CD4-positive, alpha-beta T cell treated with Interleukin-2 at 100 ng/mL for 4 hours (primary cell): ENCODE data around the gene CYP51A1.
"Not testable (repeated sequence)": the region's sequence is repeated elsewhere in the genome, so short reads cannot be mapped to it uniquely, and the experiment has no call there.

Experiments
- DNase-seq: peaks from one replicate; pipeline ENCODE4 v3.0.0-alpha.2; 2020; ENCODE audit warnings: low spot score

CYP51A1 gene

DNA sequence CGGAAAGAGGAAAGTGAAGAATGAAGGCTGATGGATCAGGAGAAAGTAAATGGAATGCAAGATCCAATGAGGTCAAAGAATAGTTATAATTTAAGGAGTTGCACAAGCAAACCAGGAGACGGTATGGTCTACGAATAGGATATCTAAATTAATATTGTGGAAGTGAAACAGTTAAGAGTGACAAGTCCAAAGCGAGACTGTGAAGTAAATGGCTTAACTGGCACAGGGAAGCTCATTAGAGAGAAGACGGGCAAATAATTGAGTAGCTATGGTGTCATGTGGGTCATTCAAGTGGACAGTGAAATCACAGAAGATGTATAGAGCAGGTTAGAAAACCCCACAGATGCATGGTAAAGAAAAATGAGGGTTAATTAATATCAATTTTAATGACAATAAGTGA lies 3.2 kb downstream of the CYP51A1 start:
- no peak for DNase-seq

DNA sequence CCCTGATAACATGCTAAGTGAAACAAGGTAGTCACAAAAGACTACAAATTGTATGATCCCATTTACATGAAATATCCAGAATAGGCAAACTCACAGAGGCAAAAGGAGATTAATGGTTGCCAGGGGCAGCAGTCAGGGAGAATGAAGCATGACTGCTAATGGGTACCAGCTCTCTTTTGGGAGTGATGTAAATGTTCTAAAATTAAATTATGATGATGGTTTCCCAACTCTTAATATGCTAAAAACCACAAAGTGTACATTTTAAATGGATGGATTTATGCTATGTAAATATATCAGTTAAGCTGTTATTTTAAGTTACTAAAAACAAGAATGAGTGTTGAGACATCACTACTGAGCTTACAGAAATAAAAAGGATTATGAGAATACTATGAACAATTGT lies 12.6 kb downstream of the CYP51A1 start:
- no peak for DNase-seq

DNA sequence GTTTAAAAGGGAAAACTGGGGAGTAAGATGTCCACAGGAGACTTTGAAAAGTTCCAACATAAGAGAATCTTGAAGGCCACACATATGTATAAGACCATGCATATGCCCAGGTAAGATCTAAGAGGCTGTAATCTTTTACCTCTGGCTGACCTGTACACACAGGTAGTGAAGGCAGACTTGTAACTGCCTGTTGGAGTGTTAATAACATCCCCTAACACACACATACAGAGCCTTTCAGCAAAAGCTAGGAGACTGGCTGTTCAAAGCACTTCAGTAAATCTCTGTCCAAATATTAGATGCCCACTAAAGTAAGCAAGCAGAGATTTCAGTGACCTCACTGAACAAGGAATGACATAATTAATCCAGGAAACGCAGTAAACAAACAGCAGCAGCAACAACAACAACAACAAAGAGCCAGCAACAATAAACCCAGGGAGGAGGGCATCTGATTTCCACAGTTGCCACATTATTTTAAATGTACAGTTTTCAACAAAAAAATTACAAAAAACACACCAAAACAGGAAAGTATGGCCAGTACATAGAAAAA lies 15.0 kb downstream of the CYP51A1 start:
- DNase-seq = no peak

DNA sequence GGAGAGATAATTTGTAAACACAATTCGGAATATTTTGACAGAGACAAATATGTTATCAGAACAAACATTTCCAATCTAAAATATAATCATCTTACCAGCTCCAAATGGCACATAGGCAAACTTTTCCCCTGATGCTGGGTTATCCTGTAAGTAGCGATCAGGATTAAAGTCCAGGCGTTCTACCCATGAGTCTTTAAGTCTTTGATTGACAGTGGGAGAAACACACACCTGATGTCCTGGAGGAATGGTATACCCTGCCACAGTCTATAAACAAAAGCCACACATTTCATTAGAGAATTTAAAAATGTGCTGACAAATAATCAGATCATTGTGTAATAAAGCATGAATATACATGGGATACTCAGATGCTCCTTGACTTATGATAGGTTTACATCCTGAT lies 17.3 kb downstream of the CYP51A1 start:
- no peak for DNase-seq

DNA sequence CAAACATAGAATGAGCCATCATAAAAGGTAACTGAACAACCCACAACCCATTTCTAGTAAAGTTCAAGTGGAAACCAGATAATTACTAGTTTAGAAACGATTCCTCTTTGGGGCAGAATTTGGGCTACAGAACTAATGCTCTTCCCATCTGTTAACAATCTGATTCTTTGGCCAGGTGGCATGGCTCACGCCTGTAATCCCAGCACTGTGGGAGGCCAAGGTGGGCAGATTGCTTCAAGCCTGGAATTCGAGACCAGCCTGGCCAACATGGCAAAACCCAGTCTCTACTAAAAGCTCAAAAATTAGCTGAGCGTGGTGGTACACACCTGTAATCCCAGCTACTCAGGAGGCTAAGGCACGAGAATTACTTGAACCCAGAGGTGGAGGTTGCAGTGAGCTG lies 18.5 kb downstream of the CYP51A1 start:
- DNase-seq = no peak

DNA sequence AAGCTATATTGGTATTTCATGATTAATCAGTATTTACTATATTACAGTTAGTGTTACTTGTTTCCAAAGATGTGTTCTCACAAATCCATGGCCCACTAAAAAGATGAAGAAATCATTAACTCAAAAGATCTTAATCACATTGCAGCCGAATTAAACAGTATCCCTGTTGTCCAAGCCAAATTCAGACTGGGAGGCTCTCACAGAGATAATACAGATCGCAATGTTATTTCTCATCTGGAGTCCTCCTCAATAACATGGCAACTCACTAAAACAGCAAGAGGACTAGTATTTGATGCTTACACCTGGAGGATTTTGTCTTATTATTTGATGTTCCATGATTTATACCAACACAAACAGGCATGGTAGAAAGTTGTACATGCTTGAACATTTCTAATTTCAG lies 23.4 kb downstream of the CYP51A1 start:
- no peak for DNase-seq

DNA sequence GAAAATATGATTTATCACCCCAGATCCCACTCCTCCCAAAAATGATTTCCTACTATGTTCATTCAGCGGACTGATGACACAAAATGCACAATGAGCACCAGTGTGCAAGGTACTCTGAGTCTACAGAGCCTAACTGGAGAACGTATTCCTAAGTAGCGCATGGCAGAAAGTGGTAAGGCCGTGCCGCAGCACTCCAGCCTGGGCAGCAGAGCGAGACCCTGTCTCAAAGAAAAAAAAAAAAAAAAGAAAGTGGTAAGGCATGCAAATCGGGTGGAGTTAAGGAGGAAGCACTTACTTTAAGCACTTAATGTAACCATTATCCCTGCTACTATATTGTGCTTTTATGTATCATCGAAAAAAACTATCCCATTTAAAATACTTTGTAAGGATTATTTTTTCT lies 25.5 kb downstream of the CYP51A1 start:
- DNase-seq = no peak

DNA sequence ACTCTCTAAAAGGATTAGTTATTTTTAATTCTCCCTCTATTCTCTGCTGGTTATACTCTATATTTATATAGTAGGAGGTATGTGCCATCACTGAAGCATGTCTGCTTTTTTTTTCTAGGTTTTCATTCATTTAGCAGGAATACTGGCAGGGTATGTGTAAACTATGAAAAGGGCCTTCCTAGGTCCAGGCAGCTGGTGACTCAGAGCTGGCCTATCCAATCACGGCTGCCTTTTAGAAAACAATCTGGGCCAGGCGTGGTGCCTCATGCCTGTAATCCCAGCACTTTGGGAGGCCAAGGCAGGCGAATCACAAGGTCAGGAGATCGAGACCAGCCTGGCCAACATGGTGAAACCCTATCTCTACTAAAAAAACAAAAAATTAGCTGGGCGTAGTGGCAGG lies 31.4 kb downstream of the CYP51A1 start:
- DNase-seq = not testable (repeated sequence)

DNA sequence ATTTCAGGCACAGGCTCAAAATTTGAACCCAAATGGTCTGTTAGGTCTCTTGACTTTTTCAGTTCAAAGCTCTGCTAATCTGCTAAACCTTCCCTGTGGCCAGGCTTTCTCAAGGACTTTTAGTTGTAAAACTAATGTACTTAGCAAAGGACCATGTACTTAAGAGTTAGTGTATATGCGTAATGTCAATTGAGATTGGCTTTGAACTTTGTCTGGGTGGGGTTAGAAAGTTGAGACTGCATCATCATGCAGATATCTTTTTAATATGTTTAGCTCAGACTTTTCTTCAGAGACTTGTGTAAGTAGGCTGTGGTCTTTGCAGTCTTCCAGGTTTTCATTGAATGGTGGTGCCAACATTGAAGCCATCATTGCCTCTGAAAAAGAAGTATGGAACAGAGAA lies 33.7 kb downstream of the CYP51A1 start:
- DNase-seq = no peak

DNA sequence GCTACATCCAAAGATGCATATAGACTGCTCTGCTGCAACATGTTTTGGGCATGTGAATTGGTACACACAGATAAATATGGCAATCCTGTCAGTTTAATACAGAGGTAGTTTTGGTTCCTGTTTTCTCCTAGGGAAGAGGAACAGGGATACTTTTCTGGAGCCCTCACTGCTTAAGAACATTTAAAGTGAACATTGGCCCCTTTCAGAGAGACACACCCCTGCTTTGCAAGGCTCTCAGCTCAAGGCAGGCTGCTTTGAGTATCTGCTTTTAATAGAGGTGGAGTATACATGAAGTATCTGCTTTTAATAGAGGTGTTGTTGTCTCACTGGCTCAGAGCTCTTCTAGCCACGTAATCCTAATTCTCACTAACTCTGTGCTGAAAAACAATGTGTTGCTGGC lies 38.9 kb downstream of the CYP51A1 start:
- no peak for DNase-seq

DNA sequence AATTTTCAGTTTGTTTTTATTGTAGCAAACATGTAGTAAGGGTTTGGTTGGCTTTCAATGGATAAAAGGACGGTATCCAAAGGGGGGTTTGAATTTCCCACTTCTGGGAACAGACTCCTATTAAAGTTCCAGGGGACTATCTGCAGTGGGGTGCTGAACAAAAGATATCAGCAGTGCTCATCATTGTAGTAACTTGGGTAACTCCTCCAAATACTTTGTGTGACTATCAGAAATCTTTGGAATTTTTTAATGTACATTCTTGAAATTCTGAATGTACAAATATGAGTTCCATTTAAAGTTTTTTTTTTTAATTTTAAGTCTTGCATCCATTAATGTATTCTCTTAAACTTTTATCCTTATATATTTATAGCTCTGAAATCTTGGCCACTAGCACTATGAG lies 42.1 kb downstream of the CYP51A1 start:
- no peak for DNase-seq

DNA sequence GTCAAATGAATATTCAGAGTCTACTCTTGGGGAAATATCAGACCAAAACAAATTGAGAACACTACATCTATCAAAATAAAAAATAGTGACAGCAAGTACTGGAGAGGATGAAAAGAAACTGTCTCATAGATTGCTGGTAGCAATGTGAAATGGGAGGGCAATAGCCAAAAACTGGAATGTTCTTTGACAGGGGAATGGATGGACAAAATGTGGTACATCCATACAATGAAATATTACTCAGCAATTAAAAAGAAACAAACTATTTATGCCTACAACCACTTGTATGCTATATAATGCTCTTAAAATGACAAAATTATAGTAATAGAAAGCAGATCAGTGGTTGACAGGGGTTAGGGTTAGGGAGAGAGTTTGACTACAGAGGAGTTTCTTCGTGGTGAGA lies 46.0 kb downstream of the CYP51A1 start:
- no peak for DNase-seq

DNA sequence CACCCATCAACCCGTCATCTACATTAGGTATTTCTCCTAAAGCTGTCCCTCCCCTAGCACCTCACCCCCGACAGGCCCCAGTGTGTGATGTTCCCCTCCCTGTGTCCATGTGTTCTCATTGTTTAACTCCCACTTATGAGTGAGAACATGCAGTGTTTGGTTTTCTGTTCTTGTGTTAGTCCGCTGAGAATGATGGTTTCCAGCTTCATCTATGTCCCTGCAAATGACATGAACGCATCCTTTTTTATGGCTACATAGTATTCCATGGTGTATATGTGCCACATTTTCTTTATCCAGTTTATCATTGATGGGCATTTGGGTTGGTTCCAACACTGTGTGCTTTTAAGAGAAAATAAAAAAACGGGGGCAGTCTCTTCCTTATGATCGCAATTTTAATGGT lies 50.4 kb downstream of the CYP51A1 start:
- DNase-seq = not testable (repeated sequence)

DNA sequence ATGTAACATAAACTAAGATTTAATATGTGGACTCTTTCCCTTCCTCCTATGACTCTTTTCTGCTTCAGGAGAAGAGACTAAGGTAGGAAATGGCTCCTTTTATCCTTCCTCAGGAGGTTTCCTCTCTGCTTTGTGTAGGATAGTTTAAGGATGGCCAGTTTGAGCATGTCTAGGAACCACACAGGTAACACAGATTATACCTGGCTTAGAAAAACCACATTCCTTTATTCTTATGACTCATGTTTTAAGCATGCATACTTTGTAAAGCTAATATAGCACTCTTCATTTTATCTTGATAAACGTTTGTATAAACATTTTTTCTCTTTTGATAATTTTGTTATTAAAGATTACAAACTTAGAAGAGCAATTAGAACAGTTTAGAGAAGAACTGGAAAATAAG lies 57.8 kb downstream of the CYP51A1 start:
- DNase-seq = no peak

DNA sequence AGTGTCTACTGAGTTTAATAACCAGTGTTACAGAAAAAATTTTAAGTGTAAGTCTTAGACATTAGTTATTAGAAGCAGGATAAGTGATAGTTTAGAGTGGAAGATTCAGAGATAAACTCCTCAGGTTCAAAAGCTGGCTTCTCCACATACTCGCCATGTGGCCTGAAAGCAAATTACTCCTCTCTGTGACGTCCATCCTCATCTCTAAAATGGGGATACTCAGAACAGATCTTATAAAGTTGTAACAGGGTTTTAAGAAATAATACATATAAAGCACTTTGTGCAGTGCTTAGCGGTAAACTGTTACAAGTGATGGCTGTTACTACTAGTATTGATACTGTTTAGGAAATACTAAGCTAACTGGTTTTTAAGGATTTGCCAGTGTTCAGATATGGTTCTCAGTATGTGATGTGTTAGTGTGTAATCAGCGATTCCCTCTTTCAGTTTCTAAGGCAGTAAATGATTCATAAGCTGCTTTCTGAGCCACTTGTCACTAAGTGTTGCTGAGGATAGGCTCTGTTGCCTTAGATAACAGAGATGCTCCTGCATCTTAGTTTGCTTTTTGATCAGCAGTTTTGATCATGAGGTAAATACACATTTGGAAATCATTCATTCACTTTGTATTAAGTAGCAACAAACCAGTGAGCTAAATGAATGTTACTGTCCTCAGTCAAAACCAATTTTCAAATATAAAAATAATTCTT lies 58.7 kb downstream of the CYP51A1 start:
- DNase-seq = no peak

DNA sequence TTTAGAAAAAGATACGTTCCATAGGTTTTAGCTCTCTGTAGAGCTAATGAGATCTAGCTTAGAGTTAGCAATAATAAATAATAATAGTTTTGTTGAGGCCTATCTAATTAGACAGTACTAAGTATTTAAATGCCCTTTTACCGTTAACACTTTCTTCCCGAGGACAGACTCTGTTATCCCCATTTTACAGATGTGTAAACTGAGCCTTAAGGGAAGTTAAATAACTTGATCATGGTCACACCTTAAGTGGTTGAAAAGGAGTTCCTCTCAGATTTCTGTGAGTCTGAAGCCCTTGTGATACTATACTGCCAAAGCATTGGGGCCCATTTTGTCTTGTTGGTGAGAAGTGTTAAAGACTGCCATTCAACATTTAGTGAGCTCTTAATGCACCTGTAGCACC lies 61.6 kb downstream of the CYP51A1 start:
- DNase-seq = no peak

DNA sequence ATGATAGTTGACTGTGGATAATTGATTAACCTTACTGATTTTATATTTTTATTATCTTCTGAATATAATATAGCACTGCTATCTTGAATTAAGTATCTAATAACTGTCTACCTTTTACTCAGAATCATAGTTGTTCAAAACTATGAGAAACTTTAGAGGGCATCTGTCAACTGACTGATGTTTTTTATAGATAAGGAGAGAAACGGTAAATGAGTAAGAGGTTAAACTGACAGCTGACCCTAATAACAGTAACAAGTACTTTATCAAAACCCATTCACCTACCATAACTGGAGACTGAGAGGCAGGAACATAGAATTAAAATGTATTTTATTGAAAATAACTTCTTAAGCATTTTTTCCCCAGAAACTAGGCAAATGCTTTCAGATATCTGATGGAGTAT lies 62.2 kb downstream of the CYP51A1 start:
- no peak for DNase-seq

DNA sequence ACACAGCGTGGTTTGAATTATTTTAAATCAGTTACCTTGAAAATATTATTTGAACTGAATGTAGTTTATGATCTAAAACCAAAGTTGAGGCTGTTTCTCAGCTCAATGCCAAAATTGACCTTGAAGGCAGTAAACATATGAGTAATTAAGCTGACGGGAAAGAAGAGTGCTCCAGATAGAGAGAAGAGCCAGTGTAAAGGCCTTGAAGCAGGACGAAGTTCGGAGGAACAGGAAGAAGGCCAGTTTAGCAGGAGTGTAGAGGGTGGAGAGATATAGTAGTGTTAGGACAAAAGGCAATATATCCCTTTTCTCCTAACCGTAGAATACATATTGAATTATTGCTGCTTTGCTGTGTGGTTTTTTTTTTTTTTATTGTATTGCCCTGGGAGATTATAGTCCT lies 63.2 kb downstream of the CYP51A1 start:
- no peak for DNase-seq

DNA sequence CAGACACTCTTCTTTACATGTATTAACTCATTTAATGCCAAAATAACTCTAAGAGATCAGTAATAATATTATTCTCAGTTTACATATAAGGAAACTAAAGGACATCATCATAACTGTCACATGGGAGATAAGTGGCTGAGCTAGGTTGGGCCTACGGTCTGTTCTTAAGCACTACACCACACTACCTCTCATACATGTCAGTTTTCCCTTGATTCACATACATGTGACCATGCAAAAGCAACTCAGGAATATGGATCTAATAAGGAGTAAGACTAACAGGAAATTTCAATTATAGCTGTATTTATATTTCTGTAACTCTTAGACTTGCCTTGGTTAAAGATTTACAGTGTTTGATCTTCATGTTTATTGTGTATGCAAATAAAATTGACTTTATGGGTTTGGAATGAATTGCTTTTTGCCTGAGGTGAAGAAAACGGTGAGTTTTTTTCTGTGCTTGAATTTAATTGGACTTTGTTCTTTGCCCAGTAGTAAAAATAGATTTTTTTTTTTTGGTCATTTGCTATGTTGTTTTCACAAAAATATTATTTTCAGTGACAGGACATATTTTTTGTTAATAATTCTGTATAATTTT lies 69.7 kb downstream of the CYP51A1 start:
- DNase-seq = no peak
